ENCODE results near the gene NNAT.

GRCh38 chr20:37547912-37548311 is 26.9 kb downstream of the NNAT start:
- no peak for TF ChIP-seq POLR2A (IDR thresholded peaks at IDR 0.05; ENCODE audit: control extremely low read depth in 1 of 2, low read depth in 2 of 2, low read length in 2 of 2)
- no peak for TF ChIP-seq YY1 (IDR thresholded peaks at IDR 0.05; ENCODE audit: low read depth, low read length)
- TF ChIP-seq ZNF274 (IDR thresholded peaks at IDR 0.05; ENCODE audit: borderline replicate concordance, extremely low read depth, low read length): no peak
- no peak for TF ChIP-seq RFX5 (IDR thresholded peaks at IDR 0.05; ENCODE audit: borderline replicate concordance, low read depth, low read length)
- TF ChIP-seq SP1 (IDR thresholded peaks at IDR 0.05; ENCODE audit: low read depth, low read length): no peak
- TF ChIP-seq, protein P1, sequence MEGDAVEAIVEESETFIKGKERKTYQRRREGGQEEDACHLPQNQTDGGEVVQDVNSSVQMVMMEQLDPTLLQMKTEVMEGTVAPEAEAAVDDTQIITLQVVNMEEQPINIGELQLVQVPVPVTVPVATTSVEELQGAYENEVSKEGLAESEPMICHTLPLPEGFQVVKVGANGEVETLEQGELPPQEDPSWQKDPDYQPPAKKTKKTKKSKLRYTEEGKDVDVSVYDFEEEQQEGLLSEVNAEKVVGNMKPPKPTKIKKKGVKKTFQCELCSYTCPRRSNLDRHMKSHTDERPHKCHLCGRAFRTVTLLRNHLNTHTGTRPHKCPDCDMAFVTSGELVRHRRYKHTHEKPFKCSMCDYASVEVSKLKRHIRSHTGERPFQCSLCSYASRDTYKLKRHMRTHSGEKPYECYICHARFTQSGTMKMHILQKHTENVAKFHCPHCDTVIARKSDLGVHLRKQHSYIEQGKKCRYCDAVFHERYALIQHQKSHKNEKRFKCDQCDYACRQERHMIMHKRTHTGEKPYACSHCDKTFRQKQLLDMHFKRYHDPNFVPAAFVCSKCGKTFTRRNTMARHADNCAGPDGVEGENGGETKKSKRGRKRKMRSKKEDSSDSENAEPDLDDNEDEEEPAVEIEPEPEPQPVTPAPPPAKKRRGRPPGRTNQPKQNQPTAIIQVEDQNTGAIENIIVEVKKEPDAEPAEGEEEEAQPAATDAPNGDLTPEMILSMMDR (IDR thresholded peaks at IDR 0.05; ENCODE audit: control extremely low read depth in 1 of 3, insufficient read depth in 1 of 3, low read depth in 1 of 3, low read length in 3 of 3): no peak
- TF ChIP-seq MAX (IDR thresholded peaks at IDR 0.05): no peak
